GM12874 (cell line): ENCODE measurements around the gene SSC5D.

Experiments
- CTCF ChIP-seq: IDR thresholded peaks from 2 replicates; pipeline ENCODE4 v1.5.1; 2011; ENCODE audit warnings: low read depth, mild to moderate bottlenecking, control low read depth, low read length, moderate library complexity; ENCODE audit not compliant: insufficient read depth

SSC5D gene

DNA sequence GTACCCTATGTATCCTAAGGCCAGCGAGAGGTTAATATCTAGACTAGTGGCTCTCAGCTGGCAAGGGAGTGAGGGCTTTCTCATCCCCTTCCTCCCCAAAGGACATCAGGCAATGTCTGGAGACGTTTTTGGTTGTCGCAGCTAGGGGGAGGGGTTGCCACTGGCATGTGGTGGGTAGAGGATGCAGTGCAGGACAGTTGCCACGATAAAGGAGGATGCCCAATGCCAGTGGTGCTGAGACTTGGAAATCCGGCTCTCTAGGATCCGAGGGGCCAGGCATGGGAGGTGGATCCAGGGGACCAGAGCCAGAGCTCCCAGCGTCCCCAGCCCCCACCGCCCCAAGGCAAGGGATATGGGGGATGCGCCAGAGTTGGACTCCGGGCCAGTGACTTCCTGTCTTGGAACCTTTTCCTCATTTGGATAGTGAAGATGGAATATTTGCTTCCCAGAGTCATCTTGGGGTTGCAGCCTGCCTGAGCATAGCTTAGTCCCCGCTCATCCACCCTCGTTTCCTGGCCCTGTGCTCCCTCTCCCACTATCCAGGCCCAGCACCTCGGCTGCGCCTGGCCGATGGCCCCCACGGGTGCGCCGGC, 4.9 kb downstream of the SSC5D start:
- TF ChIP-seq CTCF, result no peak

DNA sequence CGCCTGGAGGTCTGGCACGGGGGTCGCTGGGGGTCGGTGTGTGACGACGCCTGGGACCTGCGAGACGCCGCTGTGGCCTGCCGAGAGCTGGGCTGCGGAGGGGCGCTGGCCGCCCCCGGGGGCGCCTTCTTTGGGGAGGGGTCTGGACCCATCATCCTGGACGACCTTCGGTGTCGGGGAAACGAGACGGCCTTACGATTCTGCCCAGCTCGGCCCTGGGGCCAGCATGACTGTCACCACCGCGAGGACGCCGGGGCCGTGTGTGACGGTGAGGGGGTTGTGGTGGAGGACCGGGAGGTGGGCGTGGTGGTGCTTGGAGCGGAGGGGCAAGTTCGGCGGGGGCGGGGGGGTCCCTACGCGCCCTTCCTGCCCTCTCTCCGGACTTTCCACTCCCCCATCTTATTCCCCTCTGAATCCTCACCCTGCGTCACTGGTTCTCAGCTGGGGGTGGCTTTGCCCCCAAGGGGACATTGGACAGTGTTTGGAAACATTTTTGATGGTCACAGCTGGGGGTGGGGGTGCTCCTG, 5.5 kb downstream of the SSC5D start:
- TF ChIP-seq CTCF, result no peak

DNA sequence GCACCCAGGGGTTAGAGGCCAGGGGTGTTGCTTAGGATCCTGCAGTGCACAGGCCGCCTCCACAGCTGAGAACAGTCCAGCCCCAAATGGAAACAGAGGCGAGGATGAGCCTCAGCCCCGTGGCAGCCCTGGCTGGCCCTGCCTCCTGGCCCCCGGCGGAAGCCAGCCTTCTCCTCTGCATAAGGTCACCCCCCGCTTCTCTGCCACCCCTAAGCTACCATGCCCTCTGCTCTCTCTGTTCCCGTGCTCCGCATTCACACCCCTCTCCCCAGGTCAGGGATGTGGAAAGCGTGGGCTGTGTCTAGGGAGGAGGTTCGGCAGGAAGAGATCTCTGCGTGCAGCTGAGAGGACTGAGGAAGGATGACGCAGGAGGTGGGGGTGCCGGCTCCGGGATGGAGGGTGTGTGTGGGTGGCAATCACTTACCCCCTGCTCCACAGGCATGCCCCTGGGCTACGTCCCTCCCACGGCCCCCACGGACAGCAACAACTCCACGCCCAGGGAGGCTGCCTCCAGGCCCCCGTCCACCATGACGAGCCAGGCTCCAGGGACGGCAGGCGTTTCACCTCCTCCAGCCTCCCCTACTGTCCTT, 6.0 kb downstream of the SSC5D start:
- TF ChIP-seq CTCF, result no peak

DNA sequence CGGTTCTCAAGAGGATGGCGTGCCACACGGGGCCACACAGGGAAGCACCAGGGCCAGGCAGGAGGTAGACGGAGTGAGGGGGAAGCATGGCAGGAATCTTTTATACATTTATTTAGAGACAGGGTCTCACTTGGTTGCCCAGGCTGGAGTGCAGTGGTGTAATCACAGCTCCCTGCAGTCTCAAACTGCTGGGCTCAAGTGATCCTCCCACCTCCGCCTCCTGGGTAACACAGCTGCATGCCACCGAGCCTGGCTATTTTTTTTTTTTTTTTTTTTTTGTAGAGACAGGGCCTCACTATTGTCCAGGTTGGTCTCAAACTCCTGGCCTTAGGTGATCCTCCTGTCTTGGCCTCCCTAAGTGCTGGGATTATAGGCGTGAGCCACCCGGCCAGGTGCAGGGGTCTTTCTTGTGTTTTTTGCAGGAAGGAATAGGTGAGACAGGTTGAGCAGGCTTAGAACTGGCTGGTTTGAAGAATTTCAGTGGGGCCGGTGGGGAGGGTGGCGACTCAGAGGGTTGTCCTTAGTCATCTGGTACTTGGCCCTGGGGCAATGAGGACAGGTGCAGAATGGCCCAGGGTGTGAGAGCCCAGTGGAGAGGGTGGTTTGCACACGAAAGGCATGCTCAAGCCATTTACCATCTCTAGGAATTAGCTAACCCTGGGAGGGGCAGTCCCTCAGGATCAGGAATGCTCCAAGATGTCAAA, 7.6 kb downstream of the SSC5D start:
- TF ChIP-seq CTCF, result no peak

GRCh38 chr19:55497763-55498162, 9.5 kb downstream of the SSC5D start:
- no peak for TF ChIP-seq CTCF

- no peak for TF ChIP-seq CTCF
Measured at GRCh38 chr19:55498246-55498840, 10.1 kb downstream of the SSC5D start.

DNA sequence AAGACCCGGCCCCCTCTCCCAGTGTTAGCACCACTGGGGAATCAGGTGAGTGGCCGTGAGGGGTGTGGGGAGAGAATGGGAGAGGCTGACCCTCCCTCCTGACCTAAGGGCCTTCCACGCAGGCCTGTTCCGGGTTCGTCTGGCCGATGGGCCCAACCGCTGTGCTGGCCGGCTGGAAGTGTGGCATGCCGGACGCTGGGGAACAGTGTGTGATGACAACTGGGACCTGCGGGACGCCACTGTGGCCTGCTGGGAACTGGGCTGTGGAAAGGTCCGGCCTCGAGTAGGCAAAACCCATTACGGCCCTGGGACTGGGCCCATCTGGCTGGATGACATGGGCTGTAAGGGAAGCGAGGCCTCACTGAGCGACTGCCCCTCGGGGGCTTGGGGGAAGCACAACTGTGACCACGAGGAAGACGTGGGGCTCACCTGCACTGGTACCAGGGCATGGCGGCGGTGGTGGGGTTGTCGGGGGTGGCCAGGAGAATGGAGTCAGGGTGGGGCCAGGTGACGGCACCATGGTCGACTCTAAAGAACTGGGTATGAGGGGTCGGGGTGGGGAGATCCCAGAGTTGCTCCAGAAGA, 12.2 kb downstream of the SSC5D start:
- no peak for TF ChIP-seq CTCF
